Hepatic stellate cell (primary cell): ENCODE data around the gene DNMBP.
A peak's percentile ranks its signal among the peaks of the same experiment; 100 is the strongest.

Experiments
- DNase-seq: peaks from one replicate; pipeline ENCODE4 v3.0.0; 2011; ENCODE audit warnings: low spot score

DNMBP gene

DNA sequence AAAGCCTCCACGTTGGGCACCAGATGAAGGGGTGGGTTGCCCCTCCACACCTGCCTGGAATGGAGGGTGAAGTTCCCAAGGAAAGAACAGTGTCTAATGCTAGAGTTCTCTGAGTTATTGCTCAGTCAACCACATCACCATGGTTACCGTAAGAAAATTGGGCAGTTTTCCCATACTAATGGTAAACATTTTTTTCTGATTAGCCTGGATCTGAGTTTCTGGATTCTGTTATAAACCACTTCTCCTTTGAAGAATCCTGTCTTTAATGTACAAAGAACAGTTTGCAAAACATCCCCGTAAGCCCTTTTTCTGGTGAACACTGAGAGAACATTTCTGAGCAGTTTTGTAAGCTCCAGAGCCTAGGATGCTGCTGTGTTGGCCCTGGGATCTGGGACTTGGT, 181.8 kb downstream of the DNMBP start:
- peak; percentile 28 for DNase-seq
